HL-60 (cell line): ENCODE results near the gene RETREG2.

Source experiments
- DNase-seq, 2 experiments: peaks; one replicate each; pipeline ENCODE4 v3.0.0-alpha.2; 2010 to 2020; ENCODE audit warnings: low read depth in 1 of 2, low spot score in 1 of 2
- H3K27ac ChIP-seq: fragments of 250-450 bp; sonication (Bioruptor Pico); replicated peaks from 2 replicates; pipeline ENCODE4 v1.5.1; 2020; ENCODE audit warnings: mild to moderate bottlenecking, moderate library complexity
- H3K27me3 ChIP-seq: fragments of 250-450 bp; sonication (Bioruptor Pico); 2 replicates; pipeline ENCODE4 v1.5.1; 2021; ENCODE audit warnings: mild to moderate bottlenecking, moderate library complexity; ENCODE audit not compliant: insufficient read depth, poor library complexity, severe bottlenecking
- H3K4me3 ChIP-seq: replicated peaks from 2 replicates; pipeline ENCODE4 v1.5.1; 2011; ENCODE audit warnings: mild to moderate bottlenecking, control low read depth, low read length; ENCODE audit not compliant: insufficient read depth
- GABPA ChIP-seq: IDR thresholded peaks from 2 replicates; pipeline ENCODE4 v1.6.1; 2012; ENCODE audit warnings: low read depth
- POLR2AphosphoS5 ChIP-seq: IDR thresholded peaks from 2 replicates; pipeline ENCODE4 v1.6.1; 2012; ENCODE audit warnings: low read depth
- SPI1 ChIP-seq: IDR thresholded peaks from 2 replicates; pipeline ENCODE4 v1.6.1; 2012; ENCODE audit warnings: low read depth, mild to moderate bottlenecking, borderline replicate concordance
- TF ChIP-seq, protein P1 (sequence below): IDR thresholded peaks from one replicate; pipeline ENCODE4 v1.5.1; 2011; ENCODE audit warnings: low read length, control low read depth, inconsistent platforms; ENCODE audit not compliant: insufficient read depth
- TF ChIP-seq, protein P2 (sequence below): IDR thresholded peaks from 2 replicates; pipeline ENCODE4 v1.6.1; 2012; ENCODE audit warnings: low read depth; ENCODE audit not compliant: insufficient replicate concordance

RETREG2 gene

DNA sequence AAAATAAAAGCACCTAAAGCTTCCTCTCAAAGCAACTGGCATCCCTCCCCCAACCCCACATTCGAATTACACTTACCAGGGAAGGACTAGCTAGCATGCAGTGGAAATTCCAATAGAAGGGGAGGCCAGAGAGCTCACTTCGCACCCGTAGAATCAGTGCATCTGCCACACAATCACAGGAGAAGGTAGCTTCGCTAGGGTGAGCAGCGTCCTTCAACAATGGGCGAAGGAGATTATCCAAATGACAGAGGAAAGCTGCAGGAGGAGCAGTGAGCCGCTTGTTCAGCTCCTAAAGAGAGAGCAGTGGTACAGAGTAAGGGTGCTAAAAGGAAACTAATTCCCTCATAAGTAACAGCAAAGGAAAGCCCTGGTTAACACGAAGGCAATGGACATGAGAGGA, 20.7 kb upstream of the RETREG2 start:
- H3K27ac ChIP-seq = no peak overlapping the region
- H3K27me3 ChIP-seq = no peaks in the 10 kb centered on the region
- TF ChIP-seq GABPA (no peak), SPI1 (no peak), POLR2AphosphoS5 (no peak)
- TF ChIP-seq, protein P1, sequence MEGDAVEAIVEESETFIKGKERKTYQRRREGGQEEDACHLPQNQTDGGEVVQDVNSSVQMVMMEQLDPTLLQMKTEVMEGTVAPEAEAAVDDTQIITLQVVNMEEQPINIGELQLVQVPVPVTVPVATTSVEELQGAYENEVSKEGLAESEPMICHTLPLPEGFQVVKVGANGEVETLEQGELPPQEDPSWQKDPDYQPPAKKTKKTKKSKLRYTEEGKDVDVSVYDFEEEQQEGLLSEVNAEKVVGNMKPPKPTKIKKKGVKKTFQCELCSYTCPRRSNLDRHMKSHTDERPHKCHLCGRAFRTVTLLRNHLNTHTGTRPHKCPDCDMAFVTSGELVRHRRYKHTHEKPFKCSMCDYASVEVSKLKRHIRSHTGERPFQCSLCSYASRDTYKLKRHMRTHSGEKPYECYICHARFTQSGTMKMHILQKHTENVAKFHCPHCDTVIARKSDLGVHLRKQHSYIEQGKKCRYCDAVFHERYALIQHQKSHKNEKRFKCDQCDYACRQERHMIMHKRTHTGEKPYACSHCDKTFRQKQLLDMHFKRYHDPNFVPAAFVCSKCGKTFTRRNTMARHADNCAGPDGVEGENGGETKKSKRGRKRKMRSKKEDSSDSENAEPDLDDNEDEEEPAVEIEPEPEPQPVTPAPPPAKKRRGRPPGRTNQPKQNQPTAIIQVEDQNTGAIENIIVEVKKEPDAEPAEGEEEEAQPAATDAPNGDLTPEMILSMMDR = no peak
- TF ChIP-seq, protein P2, sequence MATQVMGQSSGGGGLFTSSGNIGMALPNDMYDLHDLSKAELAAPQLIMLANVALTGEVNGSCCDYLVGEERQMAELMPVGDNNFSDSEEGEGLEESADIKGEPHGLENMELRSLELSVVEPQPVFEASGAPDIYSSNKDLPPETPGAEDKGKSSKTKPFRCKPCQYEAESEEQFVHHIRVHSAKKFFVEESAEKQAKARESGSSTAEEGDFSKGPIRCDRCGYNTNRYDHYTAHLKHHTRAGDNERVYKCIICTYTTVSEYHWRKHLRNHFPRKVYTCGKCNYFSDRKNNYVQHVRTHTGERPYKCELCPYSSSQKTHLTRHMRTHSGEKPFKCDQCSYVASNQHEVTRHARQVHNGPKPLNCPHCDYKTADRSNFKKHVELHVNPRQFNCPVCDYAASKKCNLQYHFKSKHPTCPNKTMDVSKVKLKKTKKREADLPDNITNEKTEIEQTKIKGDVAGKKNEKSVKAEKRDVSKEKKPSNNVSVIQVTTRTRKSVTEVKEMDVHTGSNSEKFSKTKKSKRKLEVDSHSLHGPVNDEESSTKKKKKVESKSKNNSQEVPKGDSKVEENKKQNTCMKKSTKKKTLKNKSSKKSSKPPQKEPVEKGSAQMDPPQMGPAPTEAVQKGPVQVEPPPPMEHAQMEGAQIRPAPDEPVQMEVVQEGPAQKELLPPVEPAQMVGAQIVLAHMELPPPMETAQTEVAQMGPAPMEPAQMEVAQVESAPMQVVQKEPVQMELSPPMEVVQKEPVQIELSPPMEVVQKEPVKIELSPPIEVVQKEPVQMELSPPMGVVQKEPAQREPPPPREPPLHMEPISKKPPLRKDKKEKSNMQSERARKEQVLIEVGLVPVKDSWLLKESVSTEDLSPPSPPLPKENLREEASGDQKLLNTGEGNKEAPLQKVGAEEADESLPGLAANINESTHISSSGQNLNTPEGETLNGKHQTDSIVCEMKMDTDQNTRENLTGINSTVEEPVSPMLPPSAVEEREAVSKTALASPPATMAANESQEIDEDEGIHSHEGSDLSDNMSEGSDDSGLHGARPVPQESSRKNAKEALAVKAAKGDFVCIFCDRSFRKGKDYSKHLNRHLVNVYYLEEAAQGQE = no peak
- H3K4me3 ChIP-seq = no peak overlapping the region
- DNase-seq = no peak

DNA sequence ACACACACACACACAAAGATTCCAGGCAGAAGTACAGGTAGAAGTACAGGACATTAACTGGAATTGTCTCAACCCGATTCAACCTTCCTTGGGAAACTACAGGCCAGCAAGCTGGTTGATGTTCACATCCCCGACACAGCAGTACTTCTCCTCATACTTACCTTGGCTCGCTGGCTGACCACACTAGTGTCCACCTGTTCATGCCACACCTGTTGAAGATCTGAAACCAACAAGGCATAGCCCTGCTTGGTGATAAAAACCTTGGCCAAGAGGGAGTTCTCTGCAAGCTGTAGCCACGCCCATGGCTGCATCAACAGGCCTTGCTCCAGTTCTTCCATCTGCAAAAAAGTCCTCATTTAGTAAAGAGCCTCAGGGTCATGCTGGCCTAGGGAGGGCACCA, 20.1 kb upstream of the RETREG2 start:
- Histone ChIP-seq H3K27ac (no peak overlapping the region), H3K27me3 (no peaks in the 10 kb centered on the region), H3K4me3 (no peak overlapping the region)
- TF ChIP-seq, protein P1 = no peak
- TF ChIP-seq, protein P2 = no peak
- no peak for DNase-seq

DNA sequence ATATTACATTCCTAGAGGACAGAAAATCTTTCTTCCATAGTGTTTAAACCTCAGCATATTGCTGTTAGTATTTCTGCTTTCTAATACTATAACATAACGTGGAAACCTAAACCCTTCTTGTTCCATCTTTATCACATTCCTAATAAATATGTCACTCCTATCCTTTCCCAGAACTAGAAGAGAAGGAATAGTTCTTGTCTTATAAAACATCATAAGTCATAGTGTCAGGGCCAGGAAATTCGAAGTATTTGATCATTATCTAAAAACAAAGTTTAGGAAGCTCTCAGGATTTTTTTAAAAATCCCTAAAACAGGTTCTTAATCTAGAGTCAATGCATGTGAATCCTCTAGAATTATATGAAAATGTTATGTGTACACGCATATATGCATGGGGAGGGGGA, 19.5 kb upstream of the RETREG2 start:
- TF ChIP-seq SPI1 (no peak), POLR2AphosphoS5 (no peak), GABPA (no peak)
- TF ChIP-seq, protein P2 = no peak
- TF ChIP-seq, protein P1 = no peak
- Histone ChIP-seq H3K27ac (no peak overlapping the region), H3K4me3 (no peak overlapping the region), H3K27me3 (no peaks in the 10 kb centered on the region)
- no peak for DNase-seq
